ENCODE results near the gene MTAP.
"Not testable (repeated sequence)": the region's sequence is repeated elsewhere in the genome, so short reads cannot be mapped to it uniquely, and the experiment has no call there.

Gene MTAP

DNA sequence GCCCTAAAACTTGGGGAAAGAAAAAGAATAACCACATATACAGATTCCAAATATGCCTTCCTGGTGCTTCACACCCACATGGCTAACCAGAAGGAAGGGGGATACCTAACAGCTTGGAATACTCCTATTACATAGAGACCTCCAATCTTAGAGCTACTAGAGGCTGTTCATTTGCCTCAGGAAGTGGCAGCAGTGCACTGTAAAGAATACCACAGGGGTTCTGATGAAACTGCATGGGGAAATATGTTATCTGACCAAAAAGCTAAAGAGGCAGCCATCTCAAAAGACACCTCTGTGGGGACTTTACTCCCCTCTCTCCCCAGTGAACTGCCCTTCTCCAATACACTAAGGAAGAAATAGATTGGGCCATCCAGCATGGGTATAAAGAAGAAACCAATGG is 125.3 kb downstream of the MTAP start:
- FAIRE-seq: no peak

DNA sequence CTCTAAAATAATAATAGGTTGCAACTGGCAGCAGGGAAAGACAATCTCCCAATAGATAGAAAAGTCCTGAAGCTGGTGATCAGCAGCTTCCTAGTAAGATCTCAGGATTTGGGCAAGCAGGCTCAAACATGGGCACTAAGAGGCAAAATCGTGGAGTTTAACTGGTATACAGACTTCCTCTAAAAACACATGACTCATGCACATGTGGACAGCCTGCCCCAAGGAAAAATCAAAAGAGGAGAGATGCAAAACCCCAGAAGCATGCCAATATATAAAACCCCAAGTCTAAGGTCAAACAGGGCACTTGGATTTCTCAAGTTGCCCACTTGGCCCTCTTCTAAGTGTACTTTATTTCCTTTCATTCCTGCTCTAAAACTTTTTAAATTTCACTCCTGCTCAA is 129.0 kb downstream of the MTAP start:
- no peak for FAIRE-seq

- no peak for FAIRE-seq
Observed at GRCh38 chr9:21933281-21933680, 130.8 kb downstream of the MTAP start.

DNA sequence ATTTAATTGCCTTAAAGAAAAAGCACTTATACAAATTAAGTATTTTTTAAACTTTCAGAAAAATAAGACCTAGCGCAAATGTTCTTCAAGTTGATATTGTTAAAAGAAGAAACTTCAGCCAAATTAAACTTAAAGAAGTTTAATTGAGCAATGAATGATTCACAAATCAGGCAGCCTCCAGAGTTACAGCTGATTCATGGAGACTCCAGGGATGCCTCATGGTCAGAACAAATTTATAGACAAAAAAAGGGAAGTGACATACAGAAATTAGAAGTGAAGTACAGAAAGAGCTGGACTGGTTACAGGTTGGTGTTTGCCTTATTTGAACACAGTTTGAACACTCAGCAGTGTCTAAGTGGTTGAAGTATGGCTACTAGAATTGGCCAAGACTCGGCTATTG is 131.4 kb downstream of the MTAP start:
- FAIRE-seq: no peak

GRCh38 chr9:21935631-21936030 is 133.2 kb downstream of the MTAP start:
- FAIRE-seq: no peak

GRCh38 chr9:21936161-21936560 is 133.7 kb downstream of the MTAP start:
- FAIRE-seq: no peak

GRCh38 chr9:21941337-21941995 is 139.0 kb downstream of the MTAP start:
- no peak for FAIRE-seq

DNA sequence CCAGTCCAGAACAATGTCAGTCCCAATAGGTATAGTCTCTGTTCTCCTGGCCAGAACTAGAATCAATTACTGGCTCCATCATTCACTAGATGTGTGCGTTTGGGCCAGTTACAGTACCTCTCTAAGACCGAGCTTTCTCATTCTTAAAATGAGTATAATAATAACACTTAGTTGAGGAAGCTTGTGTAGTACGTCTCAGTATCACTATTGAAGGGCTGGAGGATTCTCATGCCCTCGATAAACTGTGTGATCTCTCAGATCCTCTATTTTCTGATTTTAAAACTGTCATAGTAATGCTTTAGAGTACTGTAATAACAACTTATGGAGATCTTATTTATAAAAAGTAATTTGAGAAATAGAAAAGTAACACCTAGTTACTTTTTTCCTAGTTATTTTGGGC is 141.0 kb downstream of the MTAP start:
- FAIRE-seq: no peak

DNA sequence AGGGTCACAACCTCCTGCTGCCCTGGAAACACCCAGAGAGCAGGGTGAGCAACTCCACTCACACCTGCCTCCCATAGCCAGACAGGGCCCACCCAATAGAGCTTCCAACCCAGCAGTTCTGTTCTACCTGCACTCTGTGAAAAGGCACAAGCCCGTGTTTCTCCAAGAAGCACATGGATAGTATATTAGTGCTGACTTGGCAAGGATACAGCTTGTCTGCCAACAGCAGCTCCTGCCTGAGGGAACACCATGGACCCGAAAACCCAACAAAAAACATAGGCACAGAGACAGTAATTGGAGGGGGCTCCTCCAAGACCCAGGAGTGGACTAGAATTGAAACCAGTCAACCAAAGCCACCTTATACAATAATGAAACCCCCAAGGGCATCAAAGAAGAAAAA is 143.2 kb downstream of the MTAP start:
- FAIRE-seq: no peak

GRCh38 chr9:21958833-21959232 is 156.4 kb downstream of the MTAP start:
- no peak for FAIRE-seq

- FAIRE-seq: not testable (repeated sequence)
Observed at GRCh38 chr9:21959268-21959667, 156.8 kb downstream of the MTAP start.

- FAIRE-seq: no peak
Observed at GRCh38 chr9:21961569-21961968, 159.1 kb downstream of the MTAP start.

GRCh38 chr9:21964925-21965385 is 162.5 kb downstream of the MTAP start:
- FAIRE-seq: no peak

GRCh38 chr9:21965401-21965951 is 163.0 kb downstream of the MTAP start:
- no peak for FAIRE-seq

DNA sequence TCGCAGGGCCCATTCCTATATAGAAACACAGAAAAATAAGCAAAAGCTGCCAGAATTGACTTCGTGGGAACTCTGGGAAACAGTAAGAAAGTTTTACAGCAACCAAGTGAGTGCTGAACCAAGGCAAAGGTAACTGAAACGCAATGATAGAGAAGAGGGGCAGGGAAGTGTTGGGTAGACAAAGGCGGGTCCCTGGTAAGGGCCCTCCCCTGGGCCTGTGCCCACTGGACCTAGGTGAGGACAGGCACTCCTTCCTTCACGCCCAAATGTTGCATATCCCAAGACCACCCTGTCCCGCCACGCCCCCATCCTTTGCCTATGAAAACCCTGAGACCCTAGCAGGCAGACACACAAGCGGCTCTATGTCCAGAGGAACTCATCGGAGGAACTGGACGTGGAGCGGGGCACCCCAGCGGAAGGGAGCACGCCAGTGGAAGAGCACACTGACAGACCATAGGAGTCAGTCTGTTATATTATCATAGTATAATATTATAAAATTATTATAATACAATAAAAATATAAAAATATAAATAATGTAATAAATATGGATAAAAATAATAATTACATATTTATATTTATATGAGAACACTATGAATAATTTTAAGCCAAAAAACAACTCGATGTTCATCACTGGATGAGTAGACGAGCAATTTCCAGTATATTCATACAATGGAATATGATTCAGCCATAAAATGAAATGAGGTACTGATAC is 163.9 kb downstream of the MTAP start:
- FAIRE-seq: no peak

DNA sequence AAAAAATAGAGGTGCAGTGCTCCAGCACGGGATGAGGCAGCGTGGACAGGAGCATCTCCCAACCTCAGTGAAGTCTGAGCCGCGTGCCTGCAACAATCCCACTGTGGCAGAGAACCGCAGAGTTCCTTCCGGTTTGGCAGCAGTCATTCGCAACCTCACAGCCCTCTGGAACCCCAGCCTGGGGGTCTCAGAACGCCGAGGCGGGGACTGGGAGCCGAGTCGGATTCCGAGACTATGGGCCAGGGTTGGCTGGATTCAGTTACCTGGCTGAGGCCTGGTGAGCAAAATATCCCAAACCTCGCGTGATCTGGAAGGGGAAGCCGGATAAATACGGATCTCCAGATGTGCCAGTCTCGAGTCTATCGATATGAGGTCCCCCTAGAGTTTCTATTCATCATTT is 164.7 kb downstream of the MTAP start:
- no peak for FAIRE-seq

DNA sequence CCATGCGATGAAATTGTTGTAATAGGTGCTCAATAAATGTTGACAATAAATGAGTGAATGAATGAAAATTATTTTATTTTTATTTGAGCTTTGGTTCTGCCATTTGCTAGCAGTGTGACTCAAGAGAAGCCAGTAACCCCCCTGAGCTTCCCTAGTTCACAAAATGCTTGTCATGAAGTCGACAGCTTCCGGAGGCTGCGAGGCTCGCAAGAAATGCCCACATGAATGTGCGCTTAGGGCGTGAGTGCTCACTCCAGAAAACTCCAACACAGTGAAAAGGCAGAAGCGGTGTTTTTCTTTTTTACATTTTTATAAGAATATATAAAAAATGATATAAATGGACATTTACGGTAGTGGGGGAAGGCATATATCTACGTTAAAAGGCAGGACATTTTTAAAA is 165.3 kb downstream of the MTAP start:
- no peak for FAIRE-seq

DNA sequence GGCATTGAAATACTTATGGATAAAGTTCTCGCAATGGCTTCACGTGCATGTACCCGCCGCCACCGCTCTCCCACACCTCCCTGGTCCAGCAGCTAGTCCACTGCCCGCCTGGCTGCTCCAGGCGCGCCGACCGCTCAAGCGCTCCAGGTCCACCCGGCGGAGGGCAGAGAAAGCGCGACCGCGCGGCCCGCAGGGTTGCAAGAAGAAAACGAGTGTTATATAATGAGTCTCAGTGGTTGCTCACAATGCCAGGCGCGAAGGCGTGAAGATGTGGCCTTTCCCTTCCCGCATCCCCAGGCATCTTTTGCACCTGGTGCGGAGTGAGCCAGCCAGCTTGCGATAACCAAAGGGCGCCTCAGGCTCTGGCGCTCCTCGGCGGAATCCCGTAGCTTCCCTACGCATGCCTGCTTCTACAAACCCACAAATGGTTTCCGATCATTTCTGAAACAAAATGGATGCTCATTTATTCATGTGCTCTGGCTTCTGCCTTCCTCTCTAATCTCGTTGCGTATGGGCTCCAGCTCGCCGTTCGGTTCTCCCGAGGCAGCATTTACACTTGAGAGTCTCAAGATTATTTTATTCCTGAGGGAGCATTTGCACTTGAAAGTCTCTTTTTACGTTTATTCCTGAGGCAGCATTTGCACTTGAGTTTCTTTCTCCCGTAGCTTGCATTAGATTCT is 166.0 kb downstream of the MTAP start:
- FAIRE-seq: no peak

GRCh38 chr9:21969011-21969940 is 166.8 kb downstream of the MTAP start:
- no peak for FAIRE-seq

- no peak for FAIRE-seq
Observed at GRCh38 chr9:21969951-21970799, 167.7 kb downstream of the MTAP start.

DNA sequence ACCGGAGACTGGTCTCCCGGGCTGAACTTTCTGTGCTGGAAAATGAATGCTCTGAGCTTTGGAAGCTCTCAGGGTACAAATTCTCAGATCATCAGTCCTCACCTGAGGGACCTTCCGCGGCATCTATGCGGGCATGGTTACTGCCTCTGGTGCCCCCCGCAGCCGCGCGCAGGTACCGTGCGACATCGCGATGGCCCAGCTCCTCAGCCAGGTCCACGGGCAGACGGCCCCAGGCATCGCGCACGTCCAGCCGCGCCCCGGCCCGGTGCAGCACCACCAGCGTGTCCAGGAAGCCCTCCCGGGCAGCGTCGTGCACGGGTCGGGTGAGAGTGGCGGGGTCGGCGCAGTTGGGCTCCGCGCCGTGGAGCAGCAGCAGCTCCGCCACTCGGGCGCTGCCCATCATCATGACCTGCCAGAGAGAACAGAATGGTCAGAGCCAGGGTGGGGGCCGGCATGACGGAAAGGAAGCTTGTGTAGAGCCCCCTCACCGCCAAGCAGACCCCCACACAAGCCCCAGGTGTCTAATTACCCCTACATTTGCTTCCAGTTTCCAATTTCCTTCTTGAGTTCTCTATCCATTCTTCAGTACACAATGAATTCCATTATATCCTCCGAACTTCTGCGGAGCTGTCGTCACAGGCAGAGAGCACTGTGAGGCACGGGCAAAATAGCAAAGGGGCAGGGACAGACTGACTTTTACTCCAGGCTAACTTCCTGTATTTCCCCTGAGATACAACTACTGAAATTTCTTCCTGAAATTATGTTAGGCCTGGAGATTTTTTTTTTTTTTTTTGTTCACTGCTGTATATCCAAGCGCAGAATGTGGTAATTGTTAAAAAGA is 168.6 kb downstream of the MTAP start:
- FAIRE-seq: no peak

Data from TTC549 (cell line).